GM21825 (cell line): Measurements from ENCODE around the gene CEP152.
A peak's percentile ranks its signal among the peaks of the same experiment; 100 is the strongest.
"Not testable (repeated sequence)": the region's sequence is repeated elsewhere in the genome, so short reads cannot be mapped to it uniquely, and the experiment has no call there.

ENCODE experiments used
- ATAC-seq: cut with Tn5 transposase; IDR thresholded peaks from one replicate; pipeline ENCODE4 v1.9.1; 2021; ENCODE audit warnings: mild to moderate bottlenecking, moderate library complexity; ENCODE audit not compliant: unreplicated experiment

Gene CEP152

GRCh38 chr15:48814286-48814685 lies 3.4 kb upstream of the CEP152 start:
- no peak for ATAC-seq

GRCh38 chr15:48811325-48811958 lies 573 bp upstream of the CEP152 start:
- no peak for ATAC-seq

DNA sequence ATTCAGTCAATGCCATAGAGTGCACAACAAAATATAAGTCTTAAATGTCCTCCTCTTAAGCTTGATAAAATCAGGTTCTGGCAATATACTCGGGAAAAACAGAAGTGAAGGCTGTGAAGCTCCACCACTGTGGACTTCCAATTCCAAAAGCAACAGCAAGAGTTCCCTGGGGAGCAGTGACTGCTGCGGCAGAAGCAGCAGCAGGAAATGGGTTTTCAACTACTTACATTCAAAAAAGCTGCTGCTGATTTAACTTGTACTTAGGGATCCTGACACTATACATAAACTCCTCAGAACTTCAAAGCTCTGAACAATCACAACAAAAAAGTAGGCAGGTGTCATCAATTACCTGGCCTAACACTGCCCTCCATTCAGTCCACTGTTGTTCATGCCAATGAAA lies 4.7 kb downstream of the CEP152 start:
- no peak for ATAC-seq

GRCh38 chr15:48805591-48805990 lies 5.3 kb downstream of the CEP152 start:
- no peak for ATAC-seq

GRCh38 chr15:48803877-48804276 lies 7.0 kb downstream of the CEP152 start:
- no peak for ATAC-seq

- no peak for ATAC-seq
Measured at GRCh38 chr15:48802867-48803266, 8.0 kb downstream of the CEP152 start.

DNA sequence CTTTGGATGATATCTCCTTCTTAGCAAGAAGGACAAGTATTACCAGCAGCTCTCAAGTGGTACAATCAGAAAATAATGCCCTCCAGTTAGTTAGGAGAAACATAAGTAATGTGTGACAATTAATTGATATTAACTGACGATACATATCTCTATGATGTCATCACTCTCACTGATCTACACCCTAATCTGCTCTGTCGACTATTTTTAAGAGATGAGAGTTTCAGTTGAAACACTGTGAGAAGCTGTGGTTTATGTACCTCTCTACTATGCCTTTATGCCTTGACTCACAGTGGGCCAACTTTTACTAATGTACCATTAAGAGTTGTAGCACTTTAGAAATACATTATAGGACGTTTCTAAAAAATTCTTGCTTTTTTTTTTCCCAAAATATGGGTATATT lies 8.6 kb downstream of the CEP152 start:
- ATAC-seq: no peak

GRCh38 chr15:48800811-48801455 lies 9.9 kb downstream of the CEP152 start:
- no peak for ATAC-seq

GRCh38 chr15:48800245-48800644 lies 10.6 kb downstream of the CEP152 start:
- ATAC-seq: no peak

DNA sequence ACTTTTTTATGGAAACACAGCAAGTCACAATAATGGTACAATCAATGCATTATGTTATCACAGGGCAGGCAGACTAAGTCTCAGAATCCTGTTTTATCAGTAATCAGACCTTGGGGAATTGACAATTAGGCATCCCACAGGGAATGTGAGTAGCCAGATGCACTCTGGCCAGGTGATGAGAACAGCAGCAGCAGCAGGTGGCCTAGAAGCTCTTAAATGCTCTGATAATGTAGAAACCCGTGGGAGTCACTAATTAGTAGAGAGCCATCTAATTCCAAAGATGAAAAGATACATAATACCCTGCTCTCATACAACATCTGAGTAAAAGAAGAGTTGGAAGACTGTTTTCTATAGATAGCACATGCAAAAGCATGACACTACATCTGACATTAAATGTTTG lies 12.6 kb downstream of the CEP152 start:
- no peak for ATAC-seq

- ATAC-seq: peak; percentile 49
Measured at GRCh38 chr15:48796930-48797329, 13.9 kb downstream of the CEP152 start.

GRCh38 chr15:48796521-48796920 lies 14.3 kb downstream of the CEP152 start:
- no peak for ATAC-seq

DNA sequence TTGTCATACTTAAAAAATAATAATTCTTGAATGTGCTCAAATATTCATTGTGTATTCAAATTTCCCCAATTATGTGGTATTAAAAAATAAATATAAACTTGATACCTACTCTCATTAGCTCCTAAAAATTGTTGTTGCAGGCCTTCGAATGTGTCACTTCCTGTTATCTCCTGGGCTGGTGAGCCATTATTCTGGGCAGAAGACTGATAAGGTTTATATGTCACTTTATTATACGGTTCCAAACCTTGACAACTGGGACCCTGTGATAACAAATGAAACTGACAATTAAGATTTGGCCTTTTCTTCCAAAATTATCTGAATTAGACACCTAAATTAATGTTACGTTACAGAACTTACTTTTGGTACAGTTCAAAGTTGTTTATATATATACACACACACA lies 15.0 kb downstream of the CEP152 start:
- ATAC-seq: no peak

DNA sequence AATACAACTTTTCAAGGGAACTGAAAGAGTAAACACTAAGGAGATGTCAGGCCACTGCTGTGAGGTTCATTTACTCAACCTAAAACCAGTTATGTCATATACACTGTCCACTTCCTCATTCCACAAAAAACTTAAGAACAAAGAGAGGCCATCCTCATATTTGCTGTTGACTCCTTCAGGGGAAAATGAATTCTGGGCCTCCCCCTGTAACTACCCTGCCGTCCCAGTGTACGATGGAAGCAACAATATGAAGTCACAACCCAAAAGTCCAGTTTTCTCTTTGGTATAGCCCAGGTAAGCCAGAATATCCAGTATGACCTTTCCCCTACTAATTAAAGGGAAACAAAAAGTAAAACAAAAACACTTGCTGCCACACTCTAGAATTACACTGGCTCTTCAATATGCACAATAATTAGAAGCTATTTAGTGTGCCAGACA lies 16.2 kb downstream of the CEP152 start:
- ATAC-seq: peak; percentile 80

GRCh38 chr15:48792408-48792807 lies 18.5 kb downstream of the CEP152 start:
- ATAC-seq: no peak

DNA sequence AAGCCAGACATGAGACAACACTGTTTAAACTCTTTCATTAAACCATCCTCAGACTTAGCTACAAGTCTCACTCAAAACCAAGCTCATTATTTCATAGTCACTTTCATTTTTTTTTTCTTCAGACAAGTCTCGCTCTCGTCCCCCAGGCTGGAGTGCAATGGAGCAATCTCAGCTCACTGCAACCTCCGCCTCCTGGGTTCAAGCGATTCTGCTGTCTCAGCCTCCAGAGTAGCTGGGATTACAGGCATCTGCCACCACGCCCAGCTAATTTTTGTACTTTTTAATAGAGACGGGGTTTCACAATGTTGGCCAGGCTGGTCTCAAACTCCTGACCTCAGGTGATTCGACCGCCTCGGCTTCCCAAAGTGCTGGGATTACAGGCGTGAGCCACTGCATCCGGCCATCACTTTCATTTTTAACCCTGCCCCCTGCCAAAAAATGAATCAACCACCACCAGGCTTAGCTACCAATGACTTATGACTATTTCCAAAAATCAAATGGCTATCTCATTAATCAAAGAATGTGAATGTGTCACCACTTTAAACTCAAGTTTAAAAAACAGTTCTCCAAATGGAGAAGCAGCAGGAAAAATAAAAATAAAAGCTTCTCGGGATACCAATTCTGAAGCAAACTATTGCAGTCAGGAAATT lies 20.3 kb downstream of the CEP152 start:
- ATAC-seq: not testable (repeated sequence)

GRCh38 chr15:48785712-48786111 lies 25.2 kb downstream of the CEP152 start:
- no peak for ATAC-seq

DNA sequence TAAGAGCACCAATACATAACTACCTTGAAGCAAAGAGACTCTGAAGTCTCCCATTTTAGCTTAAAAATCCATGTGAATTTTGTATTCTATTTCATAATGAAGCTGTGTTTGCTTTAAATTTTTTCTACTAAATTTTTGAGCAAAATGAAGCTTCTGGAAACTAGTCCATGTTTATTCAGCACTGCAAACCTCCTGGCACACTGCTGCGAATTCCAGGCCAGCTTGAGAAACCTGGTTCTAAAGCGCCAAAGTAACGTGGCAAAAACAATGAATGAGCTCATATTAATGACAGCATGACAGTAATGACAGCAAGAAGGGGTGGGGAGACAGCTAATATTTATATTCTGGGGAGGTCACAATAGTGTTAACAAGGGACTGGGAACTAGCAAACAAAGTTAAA lies 25.7 kb downstream of the CEP152 start:
- ATAC-seq: no peak

- no peak for ATAC-seq
Measured at GRCh38 chr15:48784756-48785155, 26.1 kb downstream of the CEP152 start.

DNA sequence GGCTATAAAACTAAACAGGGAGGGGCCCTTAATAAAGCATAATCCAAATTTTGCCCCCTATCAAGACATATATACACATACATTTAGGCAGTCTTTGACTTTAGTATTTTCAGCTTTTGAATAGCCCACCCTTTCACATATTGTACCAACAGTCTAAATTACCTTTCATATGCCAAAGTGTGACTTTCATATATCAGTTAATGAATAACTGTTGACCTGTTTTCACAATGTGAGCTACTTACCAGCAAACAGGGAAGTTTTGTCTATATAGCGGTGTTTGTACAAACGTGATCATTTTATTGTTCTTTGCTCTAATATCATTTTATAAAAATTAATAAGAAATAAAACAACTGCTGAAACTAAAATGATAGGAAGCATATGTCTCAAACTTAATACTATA lies 28.0 kb downstream of the CEP152 start:
- ATAC-seq: no peak

DNA sequence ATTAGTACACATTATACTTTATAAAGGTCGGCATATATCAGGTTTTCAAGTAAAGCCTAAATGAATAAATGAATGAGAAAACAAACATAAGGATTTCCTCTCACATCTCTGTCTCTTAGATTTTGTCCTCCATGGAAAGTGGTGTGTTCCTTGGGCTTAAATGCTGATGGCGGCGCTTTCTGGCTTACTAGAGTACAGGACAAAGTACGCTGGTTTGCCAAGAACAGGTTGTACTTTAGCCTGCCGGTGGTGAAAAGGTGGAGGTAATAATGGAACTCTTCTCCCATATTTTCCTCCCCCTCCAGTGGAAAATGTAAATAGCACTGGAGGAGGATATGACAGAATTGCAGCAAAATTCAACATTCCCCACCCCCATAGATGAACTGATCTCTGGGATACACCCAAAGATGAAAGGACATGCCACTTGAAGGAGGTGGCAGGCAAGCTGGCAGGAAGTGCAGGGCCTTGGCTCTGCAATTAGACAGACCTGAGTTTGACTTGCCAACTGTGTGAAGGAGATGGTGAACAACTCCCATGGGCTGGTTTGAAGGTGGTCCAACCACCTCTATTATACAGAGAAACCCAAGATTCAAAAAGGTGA lies 29.3 kb downstream of the CEP152 start:
- no peak for ATAC-seq

DNA sequence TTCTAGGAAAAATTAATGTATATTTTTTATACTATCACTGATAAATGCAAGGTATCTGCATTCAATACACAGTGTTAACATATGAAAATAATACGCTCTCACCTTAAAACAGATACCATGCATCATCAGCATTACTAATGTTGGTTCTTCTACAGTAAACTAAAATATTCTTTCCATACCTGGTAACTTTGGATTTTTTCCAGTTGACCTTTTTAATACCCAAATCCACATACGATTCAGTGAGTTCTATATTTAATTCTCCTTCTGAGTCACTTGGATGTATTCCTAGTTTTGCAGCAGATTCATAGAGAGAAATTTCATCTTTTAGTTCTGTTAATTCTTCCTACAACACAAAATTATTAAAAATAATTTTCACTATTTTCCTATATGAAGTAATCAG lies 29.9 kb downstream of the CEP152 start:
- ATAC-seq: no peak
